Loucy (cell line): Measurements from ENCODE around the gene GNG11.
A peak's percentile ranks its signal among the peaks of the same experiment; 100 is the strongest.
"Not testable (repeated sequence)": the region's sequence is repeated elsewhere in the genome, so short reads cannot be mapped to it uniquely, and the experiment has no call there.

Experiments
- H2AFZ ChIP-seq: fragments of 200-600 bp; sonication (generic); 2 replicates; pipeline ENCODE4 v1.6.0; 2016; ENCODE audit warnings: antibody characterized with exemption, mild to moderate bottlenecking, low read length, moderate library complexity
- H3F3A ChIP-seq: fragments of 200-600 bp; 2 replicates; pipeline ENCODE4 v1.6.0; 2016; ENCODE audit warnings: antibody characterized with exemption, low read depth, mild to moderate bottlenecking
- H3K27me3 ChIP-seq: fragments of 200-600 bp; sonication (generic); 2 replicates; pipeline ENCODE4 v1.6.1; 2014; ENCODE audit warnings: low read length, mild to moderate bottlenecking; ENCODE audit not compliant: insufficient read depth, poor library complexity, severe bottlenecking
- H3K36me3 ChIP-seq: fragments of 200-600 bp; sonication (generic); 2 replicates; pipeline ENCODE4 v1.6.1; 2016; ENCODE audit warnings: low read length; ENCODE audit not compliant: insufficient read depth
- H3K4me1 ChIP-seq: fragments of 200-600 bp; sonication (generic); 2 replicates; pipeline ENCODE4 v1.5.1; 2014; ENCODE audit warnings: low read length, mild to moderate bottlenecking; ENCODE audit not compliant: insufficient read depth, poor library complexity, severe bottlenecking
- H3K4me2 ChIP-seq: fragments of 200-600 bp; sonication (generic); 2 replicates; pipeline ENCODE4 v1.6.0; 2014; ENCODE audit warnings: antibody characterized with exemption, low read length, low read depth, mild to moderate bottlenecking; ENCODE audit not compliant: poor library complexity, severe bottlenecking
- H3K4me3 ChIP-seq: fragments of 200-600 bp; sonication (generic); 2 replicates; pipeline ENCODE4 v1.5.1; 2014; ENCODE audit warnings: low read length, mild to moderate bottlenecking, mixed read lengths; ENCODE audit not compliant: poor library complexity, severe bottlenecking
- H3K79me2 ChIP-seq: fragments of 200-600 bp; sonication (generic); 2 replicates; pipeline ENCODE4 v1.6.1; 2014; ENCODE audit warnings: low read length; ENCODE audit not compliant: insufficient read depth
- H3K9ac ChIP-seq: fragments of 200-600 bp; sonication (generic); 2 replicates; pipeline ENCODE4 v1.6.0; 2014; ENCODE audit warnings: mild to moderate bottlenecking, low read depth, low read length, moderate library complexity; ENCODE audit not compliant: poor library complexity, severe bottlenecking
- H3K9me2 ChIP-seq: fragments of 200-600 bp; sonication (generic); replicated peaks from 2 replicates; pipeline ENCODE4 v1.6.1; 2016; ENCODE audit warnings: low read depth, low read length, mixed read lengths
- H3K9me3 ChIP-seq: fragments of 200-600 bp; sonication (generic); 2 replicates; pipeline ENCODE4 v1.6.1; 2014; ENCODE audit warnings: mild to moderate bottlenecking, antibody characterized with exemption, low read length, low read depth; ENCODE audit not compliant: insufficient read depth
- H4K20me1 ChIP-seq: fragments of 200-600 bp; sonication (generic); 2 replicates; pipeline ENCODE4 v1.6.0; 2014; ENCODE audit warnings: antibody characterized with exemption, low read length, mild to moderate bottlenecking; ENCODE audit not compliant: insufficient read depth, poor library complexity, severe bottlenecking
- EZH2phosphoT487 ChIP-seq: fragments of 200-600 bp; IDR thresholded peaks from 2 replicates; pipeline ENCODE4 v1.6.1; 2018; ENCODE audit warnings: antibody characterized with exemption, mild to moderate bottlenecking, moderate library complexity, borderline replicate concordance
- TF ChIP-seq, protein P1 (sequence below): fragments of 200-600 bp; sonication (generic); conservative IDR thresholded peaks from 2 replicates; pipeline ENCODE4 v1.5.1; 2014; ENCODE audit warnings: mild to moderate bottlenecking, antibody characterized with exemption, low read length

Gene GNG11

DNA sequence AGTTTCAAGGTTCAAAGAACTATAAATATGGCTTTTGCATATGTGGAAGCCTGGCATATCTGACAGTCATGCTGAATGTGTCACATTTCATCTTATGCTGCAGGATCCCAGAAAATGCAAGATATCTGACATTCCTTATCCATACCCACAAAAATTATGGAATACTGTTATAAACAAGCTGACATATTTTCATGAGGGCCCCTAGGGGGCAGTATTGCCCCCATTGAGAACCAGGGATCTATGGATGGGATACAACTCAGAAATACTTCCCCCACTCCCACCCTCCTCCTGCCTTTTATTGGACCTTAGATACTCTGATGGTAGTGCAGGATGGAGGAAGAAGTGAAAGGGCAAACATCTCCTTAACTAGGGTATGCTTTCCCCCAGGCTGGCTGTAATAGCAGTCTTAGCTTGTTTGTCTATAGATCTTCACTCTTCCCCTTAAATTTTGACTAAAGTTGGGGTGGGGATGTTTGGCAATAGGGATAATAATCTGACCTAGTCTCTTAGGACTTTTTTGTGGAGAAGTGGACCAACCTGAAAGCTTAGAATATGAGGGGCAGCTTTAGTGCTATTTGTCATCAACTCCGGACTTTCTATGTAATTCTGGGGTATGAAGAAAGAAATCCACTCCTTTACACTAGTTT is 18.6 kb upstream of the GNG11 start:
- H3K4me3 ChIP-seq, result no peak overlapping the region
- no peaks in the 10 kb centered on the region for H3K9me3 ChIP-seq
- H2AFZ ChIP-seq, result no peak overlapping the region
- H3K9me2 ChIP-seq, result no peaks in the 10 kb centered on the region
- no peaks in the 10 kb centered on the region for H3K36me3 ChIP-seq
- H3K9ac ChIP-seq, result no peak overlapping the region
- no peaks in the 10 kb centered on the region for H3K79me2 ChIP-seq
- no peaks in the 10 kb centered on the region for H4K20me1 ChIP-seq
- no peaks in the 10 kb centered on the region for H3F3A ChIP-seq
- no peak overlapping the region for H3K4me2 ChIP-seq
- no peak for TF ChIP-seq EZH2phosphoT487
- TF ChIP-seq, protein P1, sequence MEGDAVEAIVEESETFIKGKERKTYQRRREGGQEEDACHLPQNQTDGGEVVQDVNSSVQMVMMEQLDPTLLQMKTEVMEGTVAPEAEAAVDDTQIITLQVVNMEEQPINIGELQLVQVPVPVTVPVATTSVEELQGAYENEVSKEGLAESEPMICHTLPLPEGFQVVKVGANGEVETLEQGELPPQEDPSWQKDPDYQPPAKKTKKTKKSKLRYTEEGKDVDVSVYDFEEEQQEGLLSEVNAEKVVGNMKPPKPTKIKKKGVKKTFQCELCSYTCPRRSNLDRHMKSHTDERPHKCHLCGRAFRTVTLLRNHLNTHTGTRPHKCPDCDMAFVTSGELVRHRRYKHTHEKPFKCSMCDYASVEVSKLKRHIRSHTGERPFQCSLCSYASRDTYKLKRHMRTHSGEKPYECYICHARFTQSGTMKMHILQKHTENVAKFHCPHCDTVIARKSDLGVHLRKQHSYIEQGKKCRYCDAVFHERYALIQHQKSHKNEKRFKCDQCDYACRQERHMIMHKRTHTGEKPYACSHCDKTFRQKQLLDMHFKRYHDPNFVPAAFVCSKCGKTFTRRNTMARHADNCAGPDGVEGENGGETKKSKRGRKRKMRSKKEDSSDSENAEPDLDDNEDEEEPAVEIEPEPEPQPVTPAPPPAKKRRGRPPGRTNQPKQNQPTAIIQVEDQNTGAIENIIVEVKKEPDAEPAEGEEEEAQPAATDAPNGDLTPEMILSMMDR, result peak; percentile 99
- H3K4me1 ChIP-seq, result no peaks in the 10 kb centered on the region
- H3K27me3 ChIP-seq, result no peaks in the 10 kb centered on the region

GRCh38 chr7:93906267-93906666 is 15.3 kb upstream of the GNG11 start, which contains the start of gene GNGT1:
Gene GNGT1, plus strand, starts transcription at chr7:93906567. Its CDS starts 180 bp downstream, at chr7:93906747.
- Histone ChIP-seq H3K79me2 (no peaks in the 10 kb centered on the region), H4K20me1 (no peaks in the 10 kb centered on the region), H2AFZ (no peak within 1 kb of the TSS), H3K4me2 (no peak within 1 kb of the TSS), H3K9me2 (no peaks in the 10 kb centered on the region), H3K36me3 (no peaks in the 10 kb centered on the region), H3K27me3 (no peaks in the 10 kb centered on the region), H3K4me1 (no peaks in the 10 kb centered on the region), H3F3A (no peaks in the 10 kb centered on the region), H3K4me3 (no peak within 1 kb of the TSS), H3K9me3 (no peaks in the 10 kb centered on the region), H3K9ac (no peak within 1 kb of the TSS)
- no peak for TF ChIP-seq EZH2phosphoT487
- TF ChIP-seq, protein P1, result no peak

DNA sequence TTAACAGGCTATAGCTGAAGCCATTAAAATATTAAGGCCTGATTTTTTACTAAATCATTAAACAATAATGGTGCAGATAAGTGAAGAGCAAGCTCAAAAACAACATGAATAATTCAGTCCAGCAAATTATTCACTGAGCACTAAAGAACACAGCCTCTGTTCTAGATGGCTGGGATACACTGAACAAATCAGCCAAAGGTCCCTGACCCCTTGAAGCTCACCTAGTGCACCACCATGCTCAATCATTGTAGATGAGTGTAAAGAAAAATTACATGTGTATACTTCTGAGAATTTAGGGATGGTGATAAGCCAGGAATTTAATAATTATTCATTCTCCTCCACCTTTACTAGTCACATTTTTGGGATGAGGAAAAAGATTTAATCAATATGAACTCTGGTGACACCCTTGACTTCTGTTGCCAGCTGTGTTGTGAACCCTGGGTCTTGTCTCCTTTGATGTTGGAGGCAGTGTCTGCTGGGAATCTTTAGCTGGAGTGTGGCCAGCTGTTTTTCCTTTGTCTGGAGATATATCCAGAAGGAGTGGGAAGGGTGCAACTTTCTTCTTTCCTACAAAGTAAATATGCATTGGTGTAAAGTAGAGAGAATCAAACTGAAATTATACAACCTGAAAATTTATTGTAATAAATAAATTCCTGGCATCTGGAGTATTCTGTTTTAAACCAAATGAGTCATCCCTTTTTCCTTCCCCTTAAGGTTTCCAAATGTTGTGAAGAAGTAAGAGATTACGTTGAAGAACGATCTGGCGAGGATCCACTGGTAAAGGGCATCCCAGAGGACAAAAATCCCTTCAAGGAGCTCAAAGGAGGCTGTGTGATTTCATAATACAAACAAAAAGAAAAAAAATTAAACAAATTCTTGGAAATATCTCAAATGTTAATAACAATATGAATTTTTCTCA is 11.2 kb upstream of the GNG11 start:
- H3K79me2 ChIP-seq, result no peaks in the 10 kb centered on the region
- H3K4me3 ChIP-seq, result no peak overlapping the region
- no peaks in the 10 kb centered on the region for H3K36me3 ChIP-seq
- H3K9me2 ChIP-seq, result no peaks in the 10 kb centered on the region
- H3K4me2 ChIP-seq, result no peak overlapping the region
- H3K27me3 ChIP-seq, result no peaks in the 10 kb centered on the region
- no peaks in the 10 kb centered on the region for H3K9me3 ChIP-seq
- H2AFZ ChIP-seq, result no peak overlapping the region
- no peak for TF ChIP-seq EZH2phosphoT487
- TF ChIP-seq, protein P1, result no peak
- no peaks in the 10 kb centered on the region for H3K4me1 ChIP-seq
- H3F3A ChIP-seq, result no peaks in the 10 kb centered on the region
- H3K9ac ChIP-seq, result no peak overlapping the region
- no peaks in the 10 kb centered on the region for H4K20me1 ChIP-seq

DNA sequence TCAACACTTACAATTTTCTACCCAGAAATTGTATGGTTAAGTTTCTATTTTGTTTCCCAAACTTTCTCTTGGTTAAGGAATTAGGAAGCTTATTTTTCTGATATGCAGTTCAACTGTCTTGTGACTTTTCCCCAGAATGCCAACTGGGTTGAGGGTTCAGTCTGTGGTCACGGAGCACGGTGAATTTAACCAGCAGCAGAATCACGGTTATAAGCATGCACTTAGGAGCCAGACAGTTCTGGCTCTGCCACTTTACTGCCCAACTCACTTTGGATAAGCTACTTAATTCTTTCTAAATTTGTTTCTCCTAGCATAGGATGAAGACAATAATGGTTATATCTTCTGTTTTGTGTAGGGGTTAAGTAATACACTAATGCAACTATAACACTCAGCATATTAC is 10.3 kb upstream of the GNG11 start:
- H3K4me3 ChIP-seq, H3K9me2 ChIP-seq, H3F3A ChIP-seq, H3K9ac ChIP-seq, H3K79me2 ChIP-seq, H3K36me3 ChIP-seq, H3K27me3 ChIP-seq, H3K4me1 ChIP-seq, H2AFZ ChIP-seq, H3K9me3 ChIP-seq, H4K20me1 ChIP-seq, H3K4me2 ChIP-seq: not testable (repeated sequence)

DNA sequence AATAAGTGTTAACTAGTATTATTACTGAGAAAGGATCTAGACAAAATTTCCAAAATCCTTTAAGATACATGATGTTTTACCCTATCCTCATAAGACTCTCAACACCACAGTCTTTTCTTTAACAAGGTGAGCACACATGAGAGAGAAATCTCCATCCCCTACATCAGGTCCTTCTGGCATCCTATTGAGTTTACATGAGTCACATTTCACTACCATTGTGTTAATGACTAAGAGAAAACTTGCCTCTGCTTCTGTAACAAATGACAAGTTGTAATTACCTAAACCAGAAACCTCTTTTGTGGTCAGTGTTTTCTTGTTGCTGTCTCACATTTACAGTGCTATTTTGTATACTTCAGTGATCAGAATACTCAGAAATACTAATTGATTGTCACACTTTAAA is 9.9 kb upstream of the GNG11 start:
- not testable (repeated sequence) for H3K4me3 ChIP-seq, H4K20me1 ChIP-seq, H3K9ac ChIP-seq, H3K27me3 ChIP-seq, H3K4me1 ChIP-seq, H2AFZ ChIP-seq, H3K9me3 ChIP-seq, H3K36me3 ChIP-seq, H3K9me2 ChIP-seq, H3F3A ChIP-seq, H3K79me2 ChIP-seq, H3K4me2 ChIP-seq
